ENCODE data around the gene FGFR1OP2.

Gene FGFR1OP2

DNA sequence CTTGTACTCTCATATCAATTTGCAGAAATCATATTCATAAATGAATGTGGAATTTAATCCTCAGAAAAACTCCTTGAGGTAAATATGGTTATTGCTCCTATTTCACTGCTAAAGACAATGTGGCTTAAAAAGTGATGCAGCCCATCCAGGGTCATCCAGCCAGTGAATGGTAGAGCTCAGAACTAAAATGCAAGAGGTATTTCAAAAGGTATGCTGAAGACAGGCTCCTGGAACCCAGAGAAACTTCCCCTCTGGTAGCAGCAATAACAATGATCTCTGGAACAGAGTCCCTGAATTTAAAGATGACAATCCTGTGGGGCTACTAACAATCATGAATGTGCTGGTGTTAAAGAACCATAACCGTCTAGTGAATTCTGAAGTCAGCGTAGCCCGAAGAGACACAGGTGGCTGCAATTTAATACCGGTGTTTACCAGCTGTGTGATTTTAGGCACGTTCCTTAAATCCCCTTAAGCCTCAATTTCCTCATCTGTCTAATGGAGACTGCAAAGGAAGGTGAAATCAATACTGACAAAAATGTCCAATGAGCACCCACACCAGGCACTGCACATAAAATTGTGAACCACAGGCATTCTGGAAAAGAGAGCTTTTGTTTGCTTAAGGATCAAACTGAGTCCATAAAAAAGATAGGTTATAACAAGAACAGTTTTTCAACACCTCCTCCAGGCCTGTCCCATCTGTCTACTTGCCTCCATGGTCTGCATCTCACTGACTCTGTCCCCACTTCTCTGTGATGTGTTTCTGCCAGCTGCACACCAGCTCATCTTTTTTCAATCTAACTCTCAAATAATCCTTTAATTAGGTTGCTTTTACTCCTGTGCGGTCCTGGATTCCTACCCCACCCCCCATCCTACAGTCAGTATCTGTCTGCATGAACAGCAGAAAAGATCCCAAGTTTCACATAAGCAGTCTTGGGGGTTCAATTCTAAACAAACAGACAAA, 65.4 kb downstream of the FGFR1OP2 start:
- DNase-seq (ENCODE audit: low read depth): no peak

DNA sequence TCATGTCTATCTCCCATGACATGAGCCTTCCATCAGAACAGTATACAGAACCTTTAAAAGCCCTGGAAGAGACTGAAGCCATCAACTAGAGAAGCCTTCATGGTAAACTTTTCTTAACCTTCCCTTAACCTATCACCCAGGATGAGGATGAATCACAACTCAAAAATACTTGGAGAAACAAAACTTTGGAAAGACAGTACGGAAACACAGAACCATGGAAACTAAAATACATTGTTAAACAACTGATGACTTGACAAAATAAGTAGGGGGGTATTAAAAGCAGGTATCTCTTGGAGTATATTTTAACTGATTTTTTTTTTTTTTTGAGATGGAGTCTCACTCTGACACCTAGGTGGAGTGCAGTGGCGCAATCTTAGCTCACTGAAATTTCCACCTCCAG, 67.2 kb downstream of the FGFR1OP2 start:
- no peak for DNase-seq (ENCODE audit: low read depth)

DNA sequence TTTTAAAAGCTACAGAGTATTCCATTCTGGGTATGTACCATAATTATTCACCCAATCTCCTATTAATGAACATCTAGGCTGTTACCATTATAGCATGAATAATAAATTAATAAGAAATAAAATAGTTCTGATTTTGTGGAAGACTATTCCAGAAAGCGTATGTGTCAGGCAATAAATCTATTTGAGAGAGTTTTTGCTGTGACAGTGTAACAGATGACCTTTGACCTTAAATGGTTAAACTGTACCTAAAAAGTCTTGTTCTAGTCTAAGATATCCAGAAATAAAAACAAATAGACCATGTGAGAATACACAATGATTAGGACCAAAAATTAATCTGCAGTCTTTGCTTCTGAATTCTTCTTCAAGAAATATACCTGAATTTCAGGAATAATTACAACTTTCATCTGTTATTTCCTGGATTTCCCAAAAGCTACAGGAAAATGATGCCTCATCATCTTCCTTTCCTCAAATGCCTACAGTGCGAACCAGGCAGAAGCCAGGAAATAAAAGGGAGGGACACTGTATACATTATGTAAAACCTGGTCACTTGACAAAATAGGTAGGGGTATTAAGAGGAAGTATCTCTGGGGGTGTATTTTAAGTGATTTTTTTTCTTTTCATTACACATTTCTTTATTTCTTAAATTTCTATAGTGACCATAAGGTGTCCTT, 68.7 kb downstream of the FGFR1OP2 start:
- no peak for DNase-seq (ENCODE audit: low read depth)

DNA sequence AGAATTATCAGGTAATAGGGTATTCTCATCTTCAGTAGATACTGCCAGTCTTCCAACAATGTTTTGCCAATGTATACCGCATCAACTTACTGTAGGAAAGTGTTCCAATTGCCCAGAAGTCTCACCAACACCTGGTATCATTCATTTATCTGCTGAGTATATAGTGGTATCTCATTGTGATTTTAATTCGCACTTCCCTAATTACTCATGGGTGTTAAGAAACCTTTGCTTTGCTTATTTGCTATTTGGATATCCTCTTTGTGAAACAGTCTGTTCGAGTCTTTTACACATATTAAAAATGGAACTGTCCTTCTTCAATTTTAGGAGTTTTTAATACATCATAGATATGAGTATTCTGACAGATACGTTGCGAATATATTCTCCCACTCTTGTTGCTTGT, 69.8 kb downstream of the FGFR1OP2 start:
- DNase-seq (ENCODE audit: low read depth): no peak

DNA sequence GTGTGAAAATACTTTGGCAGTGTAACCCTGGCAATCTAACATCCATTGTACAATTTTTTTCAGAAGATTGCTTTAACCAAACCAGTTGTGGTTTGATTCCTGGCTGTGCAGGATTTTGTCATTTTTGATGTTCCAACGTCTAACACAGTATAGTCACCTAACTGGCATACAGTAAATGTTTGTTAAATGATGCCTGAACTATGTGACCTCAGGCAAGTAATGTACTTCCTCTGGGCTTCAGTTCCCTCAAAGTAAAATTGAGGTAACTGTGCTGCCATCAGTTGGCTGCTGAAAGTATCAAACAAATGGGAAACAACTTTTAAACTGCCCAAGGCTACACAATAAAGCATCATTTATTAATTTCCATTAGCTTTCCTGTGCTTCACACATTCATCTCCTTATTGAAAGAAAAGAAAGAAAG, 71.6 kb downstream of the FGFR1OP2 start:
- no peak for DNase-seq (ENCODE audit: low read depth)

DNA sequence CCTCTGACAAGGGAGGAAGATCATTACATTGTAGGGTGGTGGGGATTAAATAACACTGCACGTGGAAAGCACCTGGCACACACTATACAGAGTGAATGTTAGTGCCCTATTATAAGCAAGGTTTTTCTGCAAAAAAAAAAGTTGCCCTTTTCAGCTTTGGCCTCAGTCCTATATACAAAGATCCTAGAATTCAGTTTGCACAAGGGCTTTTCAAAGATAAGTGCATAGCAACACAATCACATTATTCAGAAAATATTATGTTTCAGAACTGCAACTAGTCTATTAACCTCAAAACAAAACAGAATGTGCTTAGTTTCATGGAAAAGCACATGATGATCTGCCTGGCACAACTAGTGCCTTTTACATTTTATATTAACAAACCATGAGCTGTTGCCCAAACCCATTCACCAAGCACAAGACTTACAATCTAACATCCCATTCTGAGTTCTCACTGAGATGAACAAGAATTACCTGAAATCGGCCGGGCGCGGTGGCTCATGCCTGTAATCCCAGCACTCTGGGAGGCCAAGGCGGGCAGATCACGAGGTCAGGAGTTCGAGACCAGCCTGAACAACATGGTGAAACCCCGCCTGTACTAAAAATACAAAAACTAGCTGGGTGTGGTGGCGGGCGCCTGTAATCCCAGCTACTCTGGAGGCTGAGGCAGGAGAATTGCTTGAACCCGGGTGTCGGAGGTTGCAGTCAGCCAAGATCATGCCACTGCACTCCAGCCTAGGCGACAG, 74.1 kb downstream of the FGFR1OP2 start:
- peak; percentile 21 for DNase-seq (ENCODE audit: low read depth)

DNA sequence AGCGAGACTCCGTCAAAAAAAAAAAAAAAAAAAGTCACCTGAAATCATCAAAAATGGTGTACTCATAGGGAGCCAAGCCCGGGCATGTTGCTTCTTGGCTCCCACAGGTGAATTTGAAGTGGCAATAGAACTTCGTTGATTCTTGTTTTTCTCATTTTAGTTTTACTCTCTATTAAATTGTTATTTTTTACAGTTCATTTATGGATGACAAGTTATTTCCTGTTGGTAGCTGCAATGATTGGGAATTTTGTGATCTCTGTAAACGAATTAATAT, 74.6 kb downstream of the FGFR1OP2 start:
- no peak for DNase-seq (ENCODE audit: low read depth)

DNA sequence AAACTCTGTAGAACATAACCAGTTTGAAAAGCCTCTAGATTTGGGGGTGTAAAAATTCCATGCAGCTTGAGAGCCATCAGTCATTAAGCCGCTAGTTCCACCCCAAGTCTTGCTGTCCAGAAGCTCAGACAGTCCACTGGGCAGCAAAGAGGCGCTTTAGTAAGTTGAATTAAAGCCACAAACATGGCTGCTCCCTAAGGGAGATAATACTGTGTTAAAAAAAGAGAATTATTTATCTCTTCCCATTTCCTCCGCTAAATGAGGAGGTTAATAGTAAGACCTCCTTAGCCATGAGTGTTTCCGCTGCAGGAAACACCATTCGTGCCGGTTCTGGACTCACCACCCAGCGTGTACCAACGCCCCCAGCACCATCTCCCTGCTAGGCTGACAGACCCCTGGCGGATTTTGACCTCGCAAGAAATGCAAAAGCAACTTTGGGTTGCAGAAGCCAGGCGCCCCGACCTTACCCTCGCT, 75.4 kb downstream of the FGFR1OP2 start:
- peak; percentile 37 for DNase-seq (ENCODE audit: low read depth)

DNA sequence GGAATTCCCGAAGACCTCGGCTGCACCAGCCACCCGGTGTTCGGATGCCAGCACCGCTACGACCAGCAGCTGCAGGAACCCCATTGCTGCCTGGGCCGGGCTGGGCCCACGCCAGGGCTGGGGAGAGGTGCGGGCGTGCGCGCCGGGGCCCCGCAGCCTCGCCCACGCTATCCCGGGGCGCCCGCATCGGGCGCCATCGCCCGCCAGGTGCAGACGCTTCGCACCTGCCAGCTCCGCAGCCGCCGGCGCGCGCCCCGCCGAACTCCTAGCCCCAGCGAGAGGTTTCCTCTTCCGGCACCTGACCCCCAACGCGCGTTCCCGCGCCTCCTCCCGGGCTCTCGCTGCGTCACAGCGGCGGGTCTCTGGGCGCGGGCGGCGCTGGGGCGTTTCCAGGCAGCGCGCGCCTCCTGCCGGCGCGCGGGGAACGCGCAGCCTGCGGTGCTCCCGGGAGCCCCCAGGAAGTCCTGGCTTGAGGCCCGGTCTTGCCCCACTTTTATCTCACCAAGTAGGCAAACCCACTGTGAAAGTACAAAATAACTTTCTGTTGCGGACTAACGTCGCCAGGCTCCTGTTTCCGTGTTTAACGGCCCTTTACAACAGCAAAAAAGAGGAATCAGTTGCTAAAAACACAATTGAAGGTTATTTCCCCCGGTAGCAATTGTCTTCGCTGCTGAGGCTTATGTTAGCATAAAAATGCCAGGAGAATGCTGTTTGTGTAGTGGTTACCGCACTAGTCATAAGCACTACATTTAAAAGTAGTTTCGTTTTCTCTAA, 76.0 kb downstream of the FGFR1OP2 start, which contains the start of gene TM7SF3:
TSS of gene TM7SF3 (minus strand) at position 300 of the 774 bp plus-strand sequence. CDS start at position 84, 216 bp downstream.
- DNase-seq (ENCODE audit: low read depth): peak; percentile 82

DNA sequence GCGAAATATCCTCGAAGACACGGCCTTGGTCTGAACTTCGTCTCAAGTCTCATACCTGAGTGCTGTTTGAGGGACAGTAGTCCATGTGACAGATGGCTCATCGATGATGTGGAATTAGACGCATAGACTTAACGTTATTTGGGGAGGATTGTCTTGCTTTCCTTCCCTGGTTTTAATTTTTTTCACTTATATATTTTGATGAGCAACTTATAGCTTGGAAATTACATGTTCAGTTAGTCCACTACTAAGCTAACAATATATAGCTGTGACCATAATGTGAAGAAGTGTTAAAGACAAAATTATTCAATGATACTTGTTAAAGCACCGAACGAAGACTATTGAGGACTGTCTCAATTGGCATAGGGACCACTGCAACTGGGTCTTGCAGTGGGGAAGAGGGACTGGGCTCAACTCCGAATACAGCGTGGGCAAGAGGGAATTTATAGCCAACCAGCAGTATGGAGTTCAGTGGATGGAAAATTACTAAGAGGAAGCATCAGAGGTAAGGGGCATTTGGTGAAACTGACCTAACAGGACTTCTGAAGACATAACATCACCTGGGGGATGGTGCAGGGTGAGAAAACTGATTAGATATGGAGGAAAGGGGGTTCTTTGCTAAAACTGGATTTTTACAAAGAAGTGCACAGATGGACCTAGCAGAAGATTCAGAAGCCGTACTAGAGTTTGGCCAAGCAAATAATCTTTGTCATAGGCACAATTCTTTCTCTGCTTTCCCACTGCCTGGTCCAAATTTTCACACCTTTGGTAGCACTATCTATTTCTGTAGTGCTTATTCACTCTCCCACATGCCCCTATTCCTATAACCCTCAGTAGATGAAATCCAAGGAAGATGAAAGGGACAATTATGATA, 76.8 kb downstream of the FGFR1OP2 start:
- no peak for DNase-seq (ENCODE audit: low read depth)

DNA sequence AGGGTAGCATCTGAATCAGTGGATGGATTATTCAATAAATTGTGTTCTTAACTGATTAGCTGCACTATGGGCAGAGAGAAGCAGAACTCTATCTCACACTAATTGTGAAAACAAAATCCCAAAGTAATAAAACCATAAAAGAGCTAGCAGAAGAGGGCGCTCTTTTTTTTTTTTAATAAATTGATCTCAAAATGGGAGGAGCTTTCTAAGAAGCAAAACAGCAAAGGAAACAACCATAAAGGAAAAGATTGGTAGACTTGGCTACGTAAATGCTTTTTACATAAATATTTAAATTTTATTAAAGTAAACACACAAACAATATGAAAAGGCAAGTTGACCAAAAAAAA, 77.4 kb downstream of the FGFR1OP2 start:
- peak; percentile 32 for DNase-seq (ENCODE audit: low read depth)

All from fibroblast of gingiva (primary cell).